ENCODE data around the gene C11orf86.

GRCh38 chr11:66934950-66935779 is 39.9 kb upstream of the C11orf86 start:
- peak; percentile 42 for TF ChIP-seq POLR2A (IDR thresholded peaks at IDR 0.05; ENCODE audit: low read length)
- no peak for TF ChIP-seq GATA1 (IDR thresholded peaks at IDR 0.05; ENCODE audit: low read depth, low read length)
